ENCODE measurements around the gene NR4A2.

DNA sequence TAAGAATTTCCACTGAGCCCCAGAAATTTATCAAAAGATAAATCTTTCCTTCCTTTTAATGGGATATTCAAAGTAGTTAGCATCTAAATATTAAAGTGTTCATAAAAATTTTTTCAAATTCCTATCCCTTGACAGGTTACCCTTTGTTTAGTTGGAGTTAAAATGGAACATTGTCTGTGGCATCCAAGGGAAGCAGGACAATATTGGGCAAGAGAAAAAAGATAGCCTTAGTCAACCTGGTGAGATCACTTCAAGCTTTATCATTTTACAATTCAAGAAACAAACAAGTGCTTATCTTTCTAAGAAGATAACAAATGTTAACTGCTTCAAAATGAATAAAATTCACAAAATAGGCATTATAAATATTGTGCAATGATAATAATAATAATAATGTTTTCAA is 21.7 kb downstream of the NR4A2 start:
- no peak for TF ChIP-seq POLR2A (IDR thresholded peaks at IDR 0.05)
- TF ChIP-seq, protein P1, sequence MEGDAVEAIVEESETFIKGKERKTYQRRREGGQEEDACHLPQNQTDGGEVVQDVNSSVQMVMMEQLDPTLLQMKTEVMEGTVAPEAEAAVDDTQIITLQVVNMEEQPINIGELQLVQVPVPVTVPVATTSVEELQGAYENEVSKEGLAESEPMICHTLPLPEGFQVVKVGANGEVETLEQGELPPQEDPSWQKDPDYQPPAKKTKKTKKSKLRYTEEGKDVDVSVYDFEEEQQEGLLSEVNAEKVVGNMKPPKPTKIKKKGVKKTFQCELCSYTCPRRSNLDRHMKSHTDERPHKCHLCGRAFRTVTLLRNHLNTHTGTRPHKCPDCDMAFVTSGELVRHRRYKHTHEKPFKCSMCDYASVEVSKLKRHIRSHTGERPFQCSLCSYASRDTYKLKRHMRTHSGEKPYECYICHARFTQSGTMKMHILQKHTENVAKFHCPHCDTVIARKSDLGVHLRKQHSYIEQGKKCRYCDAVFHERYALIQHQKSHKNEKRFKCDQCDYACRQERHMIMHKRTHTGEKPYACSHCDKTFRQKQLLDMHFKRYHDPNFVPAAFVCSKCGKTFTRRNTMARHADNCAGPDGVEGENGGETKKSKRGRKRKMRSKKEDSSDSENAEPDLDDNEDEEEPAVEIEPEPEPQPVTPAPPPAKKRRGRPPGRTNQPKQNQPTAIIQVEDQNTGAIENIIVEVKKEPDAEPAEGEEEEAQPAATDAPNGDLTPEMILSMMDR (IDR thresholded peaks at IDR 0.05) = no peak

Data from heart left ventricle (tissue), 13 donors.